Ammon's horn (tissue), 1 donor: Measurements from ENCODE around the gene DNASE1L1.
A peak's percentile ranks its signal among the peaks of the same experiment; 100 is the strongest.
"Not testable (repeated sequence)": the region's sequence is repeated elsewhere in the genome, so short reads cannot be mapped to it uniquely, and the experiment has no call there.

Experiments
- DNase-seq: peaks from one replicate; pipeline ENCODE4 v3.0.0-alpha.2; 2016; ENCODE audit warnings: low spot score

DNASE1L1 gene

GRCh38 chrX:154403858-154404257 lies 5.2 kb downstream of the DNASE1L1 start:
- DNase-seq, result no peak

- DNase-seq, result no peak
These were observed 5.9 kb downstream of the DNASE1L1 start for GRCh38 chrX:154403192-154403591.

- DNase-seq, result no peak
These were observed 6.4 kb downstream of the DNASE1L1 start for GRCh38 chrX:154402622-154403127.

GRCh38 chrX:154401918-154402621 lies 7.0 kb downstream of the DNASE1L1 start:
- DNase-seq, result no peak

- DNase-seq, result no peak
These were observed 7.8 kb downstream of the DNASE1L1 start for GRCh38 chrX:154401045-154401799.

- not testable (repeated sequence) for DNase-seq
These were observed 8.7 kb downstream of the DNASE1L1 start for GRCh38 chrX:154400369-154400817.

GRCh38 chrX:154399527-154400368 lies 9.3 kb downstream of the DNASE1L1 start:
- no peak for DNase-seq

GRCh38 chrX:154398668-154399526 lies 10.2 kb downstream of the DNASE1L1 start:
- DNase-seq, result peak; percentile 84

- peak; percentile 96 for DNase-seq
These were observed 11.0 kb downstream of the DNASE1L1 start, which contains the start of gene RPL10 for GRCh38 chrX:154397888-154398667. TSS of gene RPL10 (plus strand) at chrX:154398377. CDS start at chrX:154398520, 143 bp downstream.

- peak; percentile 51 for DNase-seq
These were observed 11.8 kb downstream of the DNASE1L1 start for GRCh38 chrX:154396973-154397887.

GRCh38 chrX:154396363-154396762 lies 12.7 kb downstream of the DNASE1L1 start:
- DNase-seq, result not testable (repeated sequence)

GRCh38 chrX:154389812-154390747 lies 19.0 kb downstream of the DNASE1L1 start:
- not testable (repeated sequence) for DNase-seq

- DNase-seq, result not testable (repeated sequence)
These were observed 20.4 kb downstream of the DNASE1L1 start for GRCh38 chrX:154388649-154389048.

- DNase-seq, result not testable (repeated sequence)
These were observed 21.0 kb downstream of the DNASE1L1 start for GRCh38 chrX:154388094-154388493.

GRCh38 chrX:154384284-154384892 lies 24.7 kb downstream of the DNASE1L1 start:
- DNase-seq, result no peak

GRCh38 chrX:154383359-154384283 lies 25.4 kb downstream of the DNASE1L1 start:
- no peak for DNase-seq
